ENCODE results near the gene POF1B. TPM values are rescaled to one million over a fixed set of nuclear protein-coding genes. Genes with fewer than 3 reads are reported as not detected.

POF1B gene, protein sequence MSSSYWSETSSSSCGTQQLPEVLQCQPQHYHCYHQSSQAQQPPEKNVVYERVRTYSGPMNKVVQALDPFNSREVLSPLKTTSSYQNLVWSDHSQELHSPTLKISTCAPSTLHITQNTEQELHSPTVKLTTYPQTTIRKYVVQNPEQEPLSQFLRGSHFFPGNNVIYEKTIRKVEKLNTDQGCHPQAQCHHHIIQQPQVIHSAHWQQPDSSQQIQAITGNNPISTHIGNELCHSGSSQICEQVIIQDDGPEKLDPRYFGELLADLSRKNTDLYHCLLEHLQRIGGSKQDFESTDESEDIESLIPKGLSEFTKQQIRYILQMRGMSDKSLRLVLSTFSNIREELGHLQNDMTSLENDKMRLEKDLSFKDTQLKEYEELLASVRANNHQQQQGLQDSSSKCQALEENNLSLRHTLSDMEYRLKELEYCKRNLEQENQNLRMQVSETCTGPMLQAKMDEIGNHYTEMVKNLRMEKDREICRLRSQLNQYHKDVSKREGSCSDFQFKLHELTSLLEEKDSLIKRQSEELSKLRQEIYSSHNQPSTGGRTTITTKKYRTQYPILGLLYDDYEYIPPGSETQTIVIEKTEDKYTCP
- total RNA-seq (2014; rRNA removed; shearing (Covaris generic)) = not detected in 2 replicates

DNA sequence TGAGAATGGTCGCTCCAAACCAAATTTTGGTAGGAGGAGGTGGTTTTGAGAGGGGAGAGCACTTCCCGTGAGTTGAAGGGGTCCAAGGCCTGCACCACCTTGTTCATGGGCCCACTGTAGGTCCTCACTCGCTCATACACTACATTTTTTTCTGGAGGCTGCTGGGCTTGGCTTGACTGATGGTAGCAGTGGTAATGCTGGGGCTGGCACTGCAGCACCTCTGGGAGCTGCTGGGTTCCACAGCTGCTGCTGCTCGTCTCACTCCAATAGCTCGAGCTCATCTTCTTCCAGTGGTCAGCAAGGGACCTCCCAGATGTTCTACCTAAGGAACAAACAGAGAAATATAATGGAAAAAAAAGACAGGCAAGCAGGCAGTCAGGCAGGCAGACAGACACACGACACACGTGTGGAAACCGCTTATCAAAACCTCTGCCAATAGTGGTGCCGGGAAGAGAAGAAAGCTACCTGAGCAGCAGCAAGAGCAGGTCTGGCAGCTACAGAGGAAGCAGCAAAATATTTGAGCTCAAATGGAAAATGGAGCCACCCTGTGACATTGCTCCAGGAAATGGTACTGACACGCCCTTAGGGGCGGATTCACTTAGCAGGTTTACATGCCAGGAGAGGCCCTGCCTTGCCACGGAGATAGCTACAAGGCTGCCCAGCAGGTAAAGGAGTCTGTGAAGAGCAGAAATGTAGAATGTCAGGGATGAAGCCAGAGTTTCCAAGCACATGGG is at the start of gene POF1B:
Gene POF1B, minus strand, starts transcription at position 492 of the 734 bp plus-strand sequence. Its CDS starts 211 bp downstream, at position 281.
- Histone ChIP-seq H3K9me3 (replicated peaks) (no peaks in the 10 kb centered on the region), H3K4me1 (replicated peaks) (no peaks in the 10 kb centered on the region), H3K27me3 (replicated peaks) (no peaks in the 10 kb centered on the region), H3K27ac (no peak within 1 kb of the TSS), H3K4me3 (no peak within 1 kb of the TSS), H3K36me3 (no peaks in the 10 kb centered on the region)
- DNase-seq (ENCODE audit: low read depth in 1 of 2, low spot score in 2 of 2) = no peak

DNA sequence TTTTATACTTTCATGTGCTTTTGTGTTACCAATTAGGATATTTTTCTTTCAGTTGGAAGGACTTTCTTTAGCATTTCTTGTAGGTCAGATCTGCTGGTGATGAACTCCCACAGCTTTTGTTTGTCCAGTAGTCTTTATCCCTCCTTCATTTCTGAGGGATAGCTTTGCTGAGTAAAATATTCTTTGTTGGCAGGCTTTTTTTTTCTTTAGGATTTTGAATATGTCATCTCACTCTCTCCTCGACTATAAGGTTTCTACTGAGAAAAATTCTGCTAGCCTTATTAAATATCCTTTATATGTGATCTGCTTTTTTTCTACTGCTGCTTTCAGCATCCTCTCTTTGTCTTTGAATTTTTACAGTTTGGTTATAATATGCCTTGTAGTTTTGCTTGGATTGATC is 49.6 kb upstream of the POF1B start:
- Histone ChIP-seq H3K36me3 (no peaks in the 10 kb centered on the region), H3K4me3 (no peak overlapping the region), H3K27ac (no peak overlapping the region), H3K4me1 (replicated peaks) (no peaks in the 10 kb centered on the region), H3K9me3 (replicated peaks) (no peaks in the 10 kb centered on the region), H3K27me3 (replicated peaks) (no peaks in the 10 kb centered on the region)
- DNase-seq (ENCODE audit: low read depth in 1 of 2, low spot score in 2 of 2) = no peak

DNA sequence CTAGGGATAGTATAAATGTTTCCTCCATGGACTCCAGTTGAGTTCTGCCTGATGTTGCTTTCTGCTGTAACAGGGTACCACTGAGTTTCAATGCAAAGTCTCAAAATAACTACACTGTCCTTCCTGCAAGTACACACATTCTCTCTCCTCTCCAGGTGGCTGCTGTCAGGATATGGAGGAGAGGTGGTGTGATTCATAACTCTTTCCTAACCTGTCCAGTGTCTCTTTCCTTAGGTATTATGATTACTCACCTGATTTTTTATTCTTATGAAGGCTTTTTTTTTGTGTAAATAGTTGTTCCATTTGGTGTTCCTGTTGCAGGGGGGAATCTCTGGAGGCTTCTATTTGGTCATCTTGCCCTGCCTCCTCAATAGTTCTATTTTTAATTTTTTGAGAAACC is 39.8 kb upstream of the POF1B start:
- no peak for DNase-seq (ENCODE audit: low read depth in 1 of 2, low spot score in 2 of 2)
- H3K36me3 ChIP-seq = no peaks in the 10 kb centered on the region
- H3K27me3 ChIP-seq (replicated peaks) = no peaks in the 10 kb centered on the region
- H3K4me1 ChIP-seq (replicated peaks) = no peaks in the 10 kb centered on the region
- H3K9me3 ChIP-seq (replicated peaks) = no peaks in the 10 kb centered on the region
- no peak overlapping the region for H3K4me3 ChIP-seq
- H3K27ac ChIP-seq = no peak overlapping the region

DNA sequence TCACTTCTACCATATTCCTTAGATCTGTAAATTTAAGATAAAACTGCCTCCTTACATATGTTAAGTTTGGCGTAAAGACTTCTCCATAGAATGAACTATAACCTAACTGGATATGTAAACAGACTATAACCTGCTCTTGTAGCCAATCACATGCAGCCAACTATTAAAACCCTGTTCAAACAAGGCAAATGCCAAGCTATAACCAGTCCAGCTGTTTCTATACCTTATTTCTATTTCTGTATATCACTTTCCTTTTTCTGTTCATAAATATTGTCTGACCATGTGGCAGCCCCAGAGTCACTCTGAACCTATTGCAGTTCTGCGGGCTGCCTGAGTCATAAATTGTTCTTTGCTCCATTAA is 12.4 kb upstream of the POF1B start:
- no peak for DNase-seq (ENCODE audit: low read depth in 1 of 2, low spot score in 2 of 2)
- Histone ChIP-seq H3K4me1 (replicated peaks) (no peaks in the 10 kb centered on the region), H3K4me3 (no peak overlapping the region), H3K9me3 (replicated peaks) (no peaks in the 10 kb centered on the region), H3K36me3 (no peaks in the 10 kb centered on the region), H3K27ac (no peak overlapping the region), H3K27me3 (replicated peaks) (no peaks in the 10 kb centered on the region)

DNA sequence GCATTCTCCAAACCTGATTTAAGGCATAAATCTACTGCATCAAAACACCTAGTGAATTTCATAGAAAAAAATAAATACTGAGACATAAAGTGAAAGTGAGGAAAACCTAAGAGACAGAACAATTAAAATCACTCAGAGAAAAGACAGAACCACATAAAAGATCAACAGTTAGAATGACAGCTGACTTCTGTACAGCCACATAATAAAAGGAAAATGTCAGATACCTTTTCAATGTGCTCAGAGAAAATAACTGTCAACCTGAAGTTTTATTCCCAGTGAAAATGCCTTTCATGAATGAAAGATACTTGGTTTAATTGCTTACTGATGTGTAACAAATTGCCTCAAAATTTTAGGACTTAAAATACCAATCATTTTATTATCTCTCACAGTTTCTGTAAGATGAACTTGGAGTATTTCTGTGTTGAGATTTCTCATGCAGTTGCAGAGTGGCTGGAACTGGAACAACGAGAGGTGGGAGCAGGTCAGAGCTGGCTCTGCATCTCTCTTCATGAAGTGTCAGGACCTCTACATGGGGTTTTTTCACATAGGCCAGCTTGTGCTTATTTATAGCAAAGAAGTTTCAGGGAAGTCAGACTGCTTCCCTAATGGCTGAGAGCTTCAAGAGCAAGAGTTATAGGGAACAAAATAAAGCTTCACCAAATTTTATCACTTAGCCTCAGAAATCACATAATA is 11.9 kb upstream of the POF1B start:
- Histone ChIP-seq H3K4me1 (replicated peaks) (no peaks in the 10 kb centered on the region), H3K27ac (no peak overlapping the region), H3K27me3 (replicated peaks) (no peaks in the 10 kb centered on the region), H3K4me3 (no peak overlapping the region), H3K9me3 (replicated peaks) (no peaks in the 10 kb centered on the region), H3K36me3 (no peaks in the 10 kb centered on the region)
- DNase-seq (ENCODE audit: low read depth in 1 of 2, low spot score in 2 of 2) = no peak

DNA sequence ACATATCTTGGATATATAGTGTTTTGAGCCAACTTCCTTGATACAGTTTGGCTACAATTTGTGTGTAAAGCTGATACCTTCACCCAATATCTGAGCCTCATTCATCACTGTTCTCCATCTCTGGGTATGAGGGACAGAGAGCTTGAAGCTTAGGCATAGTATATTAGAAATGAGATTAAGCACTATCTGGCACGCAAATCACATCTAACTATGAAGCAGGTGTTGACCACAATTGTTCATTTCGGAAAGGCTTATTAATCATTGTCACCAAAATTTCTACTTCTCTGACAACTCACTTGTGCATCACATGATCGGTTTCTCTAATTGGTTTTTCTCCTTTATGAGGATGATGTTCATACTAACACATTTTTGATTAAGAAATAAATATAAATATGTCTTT is 2.1 kb upstream of the POF1B start:
- Histone ChIP-seq H3K36me3 (no peaks in the 10 kb centered on the region), H3K4me1 (replicated peaks) (no peaks in the 10 kb centered on the region), H3K27me3 (replicated peaks) (no peaks in the 10 kb centered on the region), H3K27ac (no peak overlapping the region), H3K4me3 (no peak overlapping the region), H3K9me3 (replicated peaks) (no peaks in the 10 kb centered on the region)
- DNase-seq (ENCODE audit: low read depth in 1 of 2, low spot score in 2 of 2) = no peak

DNA sequence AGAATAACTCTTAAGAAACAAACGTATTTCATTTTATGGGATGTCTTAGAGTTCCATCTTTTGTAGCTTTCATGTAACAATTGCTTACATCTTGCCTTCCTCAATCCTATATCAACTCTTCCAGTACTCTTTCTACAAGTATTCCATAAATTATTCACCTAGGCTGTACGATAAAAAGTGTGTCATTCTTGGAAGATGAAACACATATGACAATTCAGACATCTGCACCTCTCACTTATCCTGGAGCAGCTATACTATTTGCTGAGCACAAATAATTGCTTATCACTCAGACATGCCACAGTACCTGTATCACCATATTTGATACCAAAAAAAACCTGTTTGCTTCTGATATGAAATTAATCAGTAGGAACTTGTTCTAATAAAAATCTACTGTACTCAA is 1.0 kb downstream of the POF1B start:
- no peak overlapping the region for H3K4me3 ChIP-seq
- no peaks in the 10 kb centered on the region for H3K27me3 ChIP-seq (replicated peaks)
- H3K27ac ChIP-seq = no peak overlapping the region
- no peaks in the 10 kb centered on the region for H3K36me3 ChIP-seq
- H3K9me3 ChIP-seq (replicated peaks) = no peaks in the 10 kb centered on the region
- DNase-seq (ENCODE audit: low read depth in 1 of 2, low spot score in 2 of 2) = no peak
- H3K4me1 ChIP-seq (replicated peaks) = no peaks in the 10 kb centered on the region

DNA sequence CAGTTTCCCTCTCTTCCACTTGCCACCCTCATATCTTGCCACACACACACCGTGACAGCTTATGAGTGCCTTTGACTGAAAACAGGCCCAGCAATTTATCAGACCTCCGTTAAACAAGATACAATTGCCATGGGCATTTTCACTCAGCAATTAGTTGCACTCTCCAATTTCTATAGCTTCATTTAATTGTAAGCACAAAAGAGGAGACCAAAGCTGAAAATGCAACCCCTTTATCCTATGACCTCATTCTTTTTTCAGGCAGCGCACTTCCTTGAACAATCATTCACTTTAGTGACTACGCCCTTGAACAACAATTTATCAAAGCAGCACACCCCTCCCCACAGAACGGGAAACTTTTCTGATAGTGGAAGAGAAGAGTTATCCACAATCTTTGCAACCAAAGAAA is 4.1 kb downstream of the POF1B start:
- Histone ChIP-seq H3K27me3 (replicated peaks) (no peaks in the 10 kb centered on the region), H3K27ac (no peak overlapping the region), H3K36me3 (no peaks in the 10 kb centered on the region), H3K4me3 (no peak overlapping the region), H3K9me3 (replicated peaks) (no peaks in the 10 kb centered on the region), H3K4me1 (replicated peaks) (no peaks in the 10 kb centered on the region)
- DNase-seq (ENCODE audit: low read depth in 1 of 2, low spot score in 2 of 2) = no peak

DNA sequence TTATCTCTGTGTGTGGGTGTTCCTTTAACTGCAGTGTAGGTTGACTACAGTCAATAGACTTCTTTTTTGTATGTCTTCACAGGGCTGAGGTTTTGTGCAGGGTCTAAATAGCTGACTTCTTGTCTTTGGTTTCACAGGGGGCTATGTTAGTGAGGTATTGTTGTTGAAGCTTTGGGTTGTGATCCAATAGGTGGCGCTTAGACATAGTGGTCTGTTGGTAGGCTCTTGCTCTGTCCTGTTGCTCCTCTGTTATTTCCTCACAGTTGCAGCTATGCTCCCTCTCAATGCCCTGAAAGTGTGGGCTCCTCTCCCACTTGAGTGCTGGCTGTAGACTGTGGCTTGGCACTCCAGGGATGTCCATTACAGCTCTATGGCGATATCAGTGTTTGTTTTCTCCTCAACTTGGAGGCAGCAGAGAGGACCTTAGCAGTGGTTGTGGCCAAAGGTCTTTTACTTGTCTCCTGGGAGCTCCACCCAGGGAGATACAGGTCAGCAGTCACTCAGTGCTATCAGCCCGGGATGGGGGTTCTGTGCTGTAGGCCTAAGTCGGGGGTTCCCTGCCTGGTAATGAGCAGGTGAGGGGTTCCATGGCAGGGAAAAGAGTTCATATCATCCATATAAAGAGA is 14.0 kb downstream of the POF1B start:
- Histone ChIP-seq H3K36me3 (no peaks in the 10 kb centered on the region), H3K4me1 (replicated peaks) (no peaks in the 10 kb centered on the region)
- no peak for DNase-seq (ENCODE audit: low read depth in 1 of 2, low spot score in 2 of 2)

DNA sequence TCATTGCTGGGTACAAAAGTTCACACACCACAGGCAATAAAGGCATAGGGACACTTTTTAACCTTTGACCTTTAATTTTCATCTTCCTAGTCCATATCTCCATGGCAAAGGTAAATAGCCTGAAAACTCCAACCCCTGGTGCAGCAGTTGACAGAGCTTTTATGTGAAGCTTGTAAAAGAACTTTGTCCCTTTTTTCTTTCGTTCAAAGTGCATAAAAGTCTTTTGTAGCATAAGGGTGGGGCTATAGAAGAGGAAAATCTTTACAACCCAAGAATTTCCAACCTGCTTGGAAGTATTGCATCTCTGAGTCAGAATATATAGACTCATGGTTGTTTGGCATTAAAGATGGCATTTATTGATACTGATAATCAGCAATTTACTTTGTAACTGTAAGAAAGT is 20.4 kb downstream of the POF1B start:
- no peak for DNase-seq (ENCODE audit: low read depth in 1 of 2, low spot score in 2 of 2)
- Histone ChIP-seq H3K27me3 (replicated peaks) (no peaks in the 10 kb centered on the region), H3K27ac (no peak overlapping the region), H3K36me3 (no peaks in the 10 kb centered on the region), H3K4me1 (replicated peaks) (no peaks in the 10 kb centered on the region), H3K9me3 (replicated peaks) (no peaks in the 10 kb centered on the region), H3K4me3 (no peak overlapping the region)

More for the DNA sequence above, 14.0 kb downstream of the POF1B start:
- Histone ChIP-seq H3K27me3 (replicated peaks) (no peaks in the 10 kb centered on the region), H3K9me3 (replicated peaks) (no peaks in the 10 kb centered on the region), H3K4me3 (no peak overlapping the region), H3K27ac (no peak overlapping the region)

DNA sequence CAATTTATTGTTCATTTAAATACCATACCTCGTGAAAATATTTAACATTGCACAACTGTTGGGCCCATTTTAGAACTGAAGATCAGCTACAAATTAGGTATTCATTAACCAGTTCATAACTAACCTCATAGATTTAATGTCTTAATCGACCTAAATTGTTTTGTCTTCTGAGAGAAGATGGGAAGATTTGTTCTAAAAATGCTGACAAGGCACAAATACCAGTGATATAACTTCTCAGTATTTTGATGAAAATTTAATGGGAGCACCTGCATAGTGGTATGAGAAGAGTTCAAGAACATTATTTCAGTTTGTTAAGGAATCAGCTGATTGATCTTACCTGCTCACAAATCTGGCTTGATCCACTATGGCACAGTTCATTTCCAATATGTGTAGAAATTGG is 33.9 kb downstream of the POF1B start:
- Histone ChIP-seq H3K4me3 (no peak overlapping the region), H3K36me3 (no peaks in the 10 kb centered on the region), H3K27ac (no peak overlapping the region), H3K9me3 (replicated peaks) (no peaks in the 10 kb centered on the region), H3K4me1 (replicated peaks) (no peaks in the 10 kb centered on the region), H3K27me3 (replicated peaks) (no peaks in the 10 kb centered on the region)
- no peak for DNase-seq (ENCODE audit: low read depth in 1 of 2, low spot score in 2 of 2)

DNA sequence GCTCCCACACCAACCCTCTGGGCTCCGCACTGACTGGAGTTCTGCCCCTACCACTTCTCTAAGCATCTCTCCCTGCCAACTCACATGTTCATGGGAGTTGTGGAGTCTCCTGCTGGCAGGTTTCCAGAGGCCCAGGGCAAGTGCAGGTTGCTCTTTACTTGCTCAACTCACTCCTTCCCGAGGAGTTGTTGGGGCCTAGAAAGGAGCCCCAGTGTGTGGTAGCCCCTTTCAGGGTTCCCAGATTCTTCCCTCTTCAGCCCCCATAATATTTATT is 52.5 kb downstream of the POF1B start:
- no peaks in the 10 kb centered on the region for H3K27me3 ChIP-seq (replicated peaks)

DNA sequence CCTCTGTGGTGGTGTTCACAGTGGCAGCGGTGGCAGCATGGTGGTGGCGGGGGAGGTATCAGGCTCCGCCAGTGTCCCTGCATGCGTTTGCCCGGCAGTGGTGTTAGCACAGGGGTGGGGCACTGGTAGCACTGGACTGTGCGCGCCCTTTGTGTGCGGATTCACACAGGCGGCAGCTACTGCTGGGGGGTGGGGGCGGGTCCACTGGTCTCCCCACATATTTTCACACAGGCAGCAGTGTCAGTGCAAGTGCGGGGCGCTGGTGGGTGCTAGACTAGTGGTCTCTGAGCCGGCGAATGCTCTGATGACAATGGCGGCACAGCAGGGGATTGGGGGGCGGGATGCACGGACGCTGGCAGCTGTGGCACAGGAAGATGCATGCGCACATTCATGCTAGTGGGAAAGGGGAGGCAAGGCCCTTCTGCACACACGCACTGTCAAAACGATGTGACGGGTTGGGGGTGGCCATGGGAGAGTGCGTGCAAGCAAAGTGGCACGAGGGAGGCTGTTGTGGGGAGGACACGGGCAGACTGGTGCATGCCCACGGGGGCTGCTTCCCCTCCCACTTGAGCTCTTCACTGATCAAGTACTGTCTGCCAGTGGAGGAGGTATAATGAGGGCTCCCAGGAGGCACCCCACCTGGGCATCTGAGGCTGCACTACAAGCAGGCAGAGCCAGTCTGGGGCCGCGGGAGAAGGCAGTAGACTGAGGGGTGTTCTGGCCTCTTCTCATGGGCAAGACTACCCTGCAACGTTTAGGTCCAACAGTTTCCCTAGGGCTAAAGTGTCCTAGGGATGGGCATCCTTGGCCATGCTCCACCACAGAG is 53.0 kb downstream of the POF1B start:
- Histone ChIP-seq H3K36me3 (no peaks in the 10 kb centered on the region), H3K4me3 (no peak overlapping the region), H3K4me1 (replicated peaks) (no peaks in the 10 kb centered on the region), H3K9me3 (replicated peaks) (no peaks in the 10 kb centered on the region), H3K27ac (no peak overlapping the region), H3K27me3 (replicated peaks) (no peaks in the 10 kb centered on the region)
- DNase-seq (ENCODE audit: low read depth in 1 of 2, low spot score in 2 of 2) = no peak

More for the DNA sequence above, 52.5 kb downstream of the POF1B start:
- Histone ChIP-seq H3K27ac (no peak overlapping the region), H3K36me3 (no peaks in the 10 kb centered on the region), H3K4me1 (replicated peaks) (no peaks in the 10 kb centered on the region), H3K4me3 (no peak overlapping the region), H3K9me3 (replicated peaks) (no peaks in the 10 kb centered on the region)
- no peak for DNase-seq (ENCODE audit: low read depth in 1 of 2, low spot score in 2 of 2)

Measured in SJSA1 (cell line).